AG04450 (cell line): ENCODE measurements around the gene AQP7. TPM values are rescaled to one million over a fixed set of nuclear protein-coding genes. Genes with fewer than 3 reads are reported as not detected.
"Not testable (repeated sequence)": the region's sequence is repeated elsewhere in the genome, so short reads cannot be mapped to it uniquely, and the experiment has no call there.

Experiments used
- CTCF ChIA-PET: fragments of 300-600, 350-600 bp; formaldehyde crosslinking; extraction: SDS; loops from one replicate; lab custom pipeline; 2022; ENCODE audit warnings: antibody characterized with exemption, inconsistent platforms; lab: Charles Lee
- POLR2A ChIA-PET: fragments of 350-600 bp; formaldehyde crosslinking; extraction: SDS; loops from one replicate; lab custom pipeline; 2021; ENCODE audit warnings: antibody characterized with exemption, inconsistent platforms; lab: Yijun Ruan, JAX
- DNase-seq: peaks from one replicate; pipeline ENCODE4 v3.0.0-alpha.2; 2011; ENCODE audit warnings: low read depth, low spot score
- H3K27ac ChIP-seq: one replicate; pipeline ENCODE4 v1.5.1; 2012; ENCODE audit warnings: low read depth, low read length, control low read depth
- H3K27me3 ChIP-seq: one replicate; pipeline ENCODE4 v1.6.0; 2012; ENCODE audit warnings: low read length; ENCODE audit not compliant: control insufficient read depth, insufficient read depth
- H3K4me3 ChIP-seq: 2 replicates; pipeline ENCODE4 v1.5.1; 2011; ENCODE audit warnings: mild to moderate bottlenecking, low read depth, low read length, control low read depth
- H3K9me3 ChIP-seq: 2 replicates; pipeline ENCODE4 v1.5.1; 2012; ENCODE audit warnings: low read length; ENCODE audit not compliant: control insufficient read depth, insufficient read depth
- polyA plus RNA-seq: library from polyadenylated mRNA; depleted of rRNA; stranded (reverse); fragments of >200 nt; gene quantifications from 2 replicates; pipeline ENCODE4 v1.2.3, GENCODE V29; 2011
- TF ChIP-seq, protein P1 (sequence below): IDR thresholded peaks from 2 replicates; pipeline ENCODE4 v1.5.1; 2011; ENCODE audit warnings: low read depth, low read length, control low read depth, inconsistent platforms

The AQP7 gene
- polyA plus RNA-seq, 1 experiment: 0.11 TPM

DNA sequence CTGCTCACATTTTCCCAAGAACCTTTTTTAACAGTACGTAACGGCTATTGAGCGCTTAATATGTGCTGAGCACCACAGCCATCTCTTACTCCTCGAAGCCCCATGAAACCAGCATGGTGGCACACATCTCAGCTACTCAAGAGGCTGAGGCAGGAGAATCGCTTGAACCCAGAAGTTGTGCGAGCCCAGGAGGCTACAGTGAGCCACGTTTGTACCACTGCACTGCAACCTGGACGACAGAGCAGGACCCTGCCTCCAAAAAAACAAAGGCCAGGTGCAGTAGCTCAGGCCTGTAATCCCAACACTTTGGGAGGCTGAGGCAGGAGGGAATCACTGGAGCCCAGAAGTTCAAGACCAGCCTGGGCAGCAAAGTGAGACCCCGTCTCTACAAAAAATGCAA lies 28.2 kb downstream of the AQP7 start:
- CTCF ChIA-PET: interaction anchor here (0.5 to 6.0 kb wide), 43 partner anchors 9 to 347 kb away, joined by 3 to 74 read pairs (median 6); partner anchors contain the start of genes AQP3, NFX1 and NOL6
- POLR2A ChIA-PET: interaction anchor here (1.2 to 1.8 kb wide), 2 partner anchors 54 to 93 kb away, joined by 3 read pairs; no protein-coding TSS in a partner anchor
- Histone ChIP-seq H3K27me3 (no peaks in the 10 kb centered on the region), H3K9me3 (no peaks in the 10 kb centered on the region), H3K27ac (no peak overlapping the region), H3K4me3 (no peak overlapping the region)
- TF ChIP-seq, protein P1, sequence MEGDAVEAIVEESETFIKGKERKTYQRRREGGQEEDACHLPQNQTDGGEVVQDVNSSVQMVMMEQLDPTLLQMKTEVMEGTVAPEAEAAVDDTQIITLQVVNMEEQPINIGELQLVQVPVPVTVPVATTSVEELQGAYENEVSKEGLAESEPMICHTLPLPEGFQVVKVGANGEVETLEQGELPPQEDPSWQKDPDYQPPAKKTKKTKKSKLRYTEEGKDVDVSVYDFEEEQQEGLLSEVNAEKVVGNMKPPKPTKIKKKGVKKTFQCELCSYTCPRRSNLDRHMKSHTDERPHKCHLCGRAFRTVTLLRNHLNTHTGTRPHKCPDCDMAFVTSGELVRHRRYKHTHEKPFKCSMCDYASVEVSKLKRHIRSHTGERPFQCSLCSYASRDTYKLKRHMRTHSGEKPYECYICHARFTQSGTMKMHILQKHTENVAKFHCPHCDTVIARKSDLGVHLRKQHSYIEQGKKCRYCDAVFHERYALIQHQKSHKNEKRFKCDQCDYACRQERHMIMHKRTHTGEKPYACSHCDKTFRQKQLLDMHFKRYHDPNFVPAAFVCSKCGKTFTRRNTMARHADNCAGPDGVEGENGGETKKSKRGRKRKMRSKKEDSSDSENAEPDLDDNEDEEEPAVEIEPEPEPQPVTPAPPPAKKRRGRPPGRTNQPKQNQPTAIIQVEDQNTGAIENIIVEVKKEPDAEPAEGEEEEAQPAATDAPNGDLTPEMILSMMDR: no peak
- no peak for DNase-seq

DNA sequence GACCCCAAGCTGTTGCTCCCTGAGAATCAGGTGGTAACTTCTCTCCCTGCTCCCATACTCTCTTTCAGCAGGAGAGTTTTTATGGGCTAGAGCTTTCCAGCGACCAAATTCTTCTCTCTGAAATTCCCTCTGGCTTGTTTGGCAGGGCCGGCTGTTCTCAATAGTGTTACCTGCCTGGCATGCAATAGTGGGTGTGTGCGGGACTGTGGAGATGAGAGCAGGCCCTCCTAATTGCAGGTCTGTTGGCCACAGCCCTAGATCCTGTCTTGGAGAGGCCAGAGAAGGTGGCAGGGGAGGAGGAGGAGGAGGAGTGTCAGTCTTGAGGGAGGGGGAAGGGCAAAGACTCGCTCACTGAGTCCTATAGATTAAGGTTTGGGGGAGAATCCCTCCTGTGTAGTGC lies 29.5 kb downstream of the AQP7 start:
- no peak overlapping the region for H3K4me3 ChIP-seq
- DNase-seq: no peak
- no peaks in the 10 kb centered on the region for H3K9me3 ChIP-seq
- ChIA-PET POLR2A (no interaction called here), CTCF (interaction anchor here (0.5 to 6.0 kb wide), 8 partner anchors 12 to 349 kb away, joined by 3 to 74 read pairs (median 4); no protein-coding TSS in a partner anchor)
- no peak overlapping the region for H3K27ac ChIP-seq
- TF ChIP-seq, protein P1: no peak
- H3K27me3 ChIP-seq: no peaks in the 10 kb centered on the region

DNA sequence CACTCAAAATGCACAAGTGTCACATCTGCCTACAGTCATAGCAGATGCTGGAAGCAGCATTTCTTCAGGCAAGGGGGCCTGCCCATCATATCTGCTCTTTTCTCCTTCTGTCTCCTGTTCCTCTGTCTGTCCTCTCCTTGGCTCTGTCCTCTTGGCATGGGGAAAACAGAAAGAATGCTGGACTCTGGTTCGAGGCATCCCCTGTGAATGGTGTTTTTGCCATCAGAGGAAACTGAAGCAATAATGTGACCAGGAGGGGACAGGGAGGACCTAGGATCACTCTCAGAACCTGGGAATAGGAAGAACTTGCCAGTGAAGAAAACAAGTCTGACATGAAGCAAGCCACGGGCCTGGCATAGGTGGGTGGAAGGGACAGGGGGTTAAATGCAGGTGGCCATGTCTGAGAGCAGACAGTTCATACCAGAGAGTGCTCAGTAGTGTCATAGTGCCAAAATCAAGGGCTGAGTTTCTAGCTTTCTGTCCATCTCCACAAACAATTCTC lies 35.3 kb downstream of the AQP7 start:
- Histone ChIP-seq H3K4me3 (no peak overlapping the region), H3K27ac (no peak overlapping the region), H3K27me3 (no peaks in the 10 kb centered on the region), H3K9me3 (no peaks in the 10 kb centered on the region)
- TF ChIP-seq, protein P1: no peak
- POLR2A ChIA-PET: no interaction called here
- no peak for DNase-seq
- CTCF ChIA-PET: interaction anchor here (3.0 kb wide), 1 partner anchor 8 kb away, joined by 28 read pairs; no protein-coding TSS in a partner anchor

DNA sequence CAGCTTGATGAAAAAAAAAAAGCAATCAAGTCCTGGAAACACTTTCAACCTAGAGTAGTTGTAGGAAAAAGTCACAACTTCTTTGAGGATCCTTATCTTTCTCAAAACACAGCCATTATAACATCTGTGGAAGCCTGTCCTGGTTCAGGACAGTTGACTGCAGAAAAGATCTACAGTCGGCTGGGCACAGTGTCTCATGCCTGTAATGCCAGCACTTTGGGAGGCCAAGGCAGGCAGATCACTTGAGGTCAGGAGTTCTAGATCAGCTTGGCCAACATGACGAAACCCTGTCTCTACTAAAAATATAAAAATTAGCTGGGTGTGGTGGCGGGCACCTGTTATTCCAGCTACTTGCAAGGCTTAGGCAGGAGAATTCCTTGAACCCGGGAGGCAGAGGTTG lies 37.6 kb downstream of the AQP7 start:
- H3K27ac ChIP-seq, DNase-seq, POLR2A ChIA-PET, H3K27me3 ChIP-seq, H3K4me3 ChIP-seq, H3K9me3 ChIP-seq: not testable (repeated sequence)
- CTCF ChIA-PET: interaction anchor here (3.0 kb wide), 1 partner anchor 10 kb away, joined by 28 read pairs; no protein-coding TSS in a partner anchor

DNA sequence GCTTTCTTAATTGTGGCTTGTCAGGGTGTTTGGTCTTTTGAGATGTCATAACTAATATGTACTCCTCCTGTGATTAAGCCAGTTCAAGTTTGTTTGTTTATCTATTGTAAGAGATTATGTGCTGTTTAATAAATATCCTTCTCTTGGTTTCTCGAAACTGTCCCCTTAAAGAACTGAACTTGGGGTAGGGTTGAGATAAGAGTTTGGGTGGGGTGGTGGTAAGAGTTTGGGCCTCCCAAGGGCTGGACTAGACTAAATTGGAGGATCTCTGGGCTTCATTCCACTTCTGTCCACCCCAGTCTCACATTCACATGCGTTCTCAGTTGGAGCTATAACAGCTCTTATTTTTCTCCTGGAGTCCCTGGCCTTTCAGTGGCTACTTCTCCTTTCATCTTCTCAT lies 38.2 kb downstream of the AQP7 start:
- H3K4me3 ChIP-seq: no peak overlapping the region
- no peak overlapping the region for H3K27ac ChIP-seq
- ChIA-PET CTCF (interaction anchor here (3.0 kb wide), 1 partner anchor 11 kb away, joined by 28 read pairs; no protein-coding TSS in a partner anchor), POLR2A (no interaction called here)
- no peaks in the 10 kb centered on the region for H3K27me3 ChIP-seq
- DNase-seq: no peak
- TF ChIP-seq, protein P1: no peak
- no peaks in the 10 kb centered on the region for H3K9me3 ChIP-seq

DNA sequence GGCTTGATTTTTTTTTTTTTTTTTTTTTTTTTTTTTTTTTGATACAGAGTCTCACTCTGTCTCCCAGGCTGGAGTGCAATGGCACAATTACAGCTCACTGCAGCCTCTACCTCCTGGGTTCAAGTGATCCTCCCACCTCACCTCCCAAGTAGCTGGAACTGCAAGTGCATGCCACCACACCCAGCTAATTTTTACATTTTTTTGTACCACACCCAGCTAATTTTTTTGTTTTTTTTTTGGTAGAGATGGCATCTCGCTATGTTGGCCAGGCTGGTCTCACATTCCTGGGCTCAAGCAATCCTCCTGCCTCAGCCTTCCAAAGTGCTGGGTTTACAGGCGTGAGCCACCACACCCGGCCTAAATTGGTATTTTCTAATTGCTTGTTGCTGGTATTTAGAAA lies 43.7 kb downstream of the AQP7 start:
- CTCF ChIA-PET: interaction anchor here (1.1 to 1.2 kb wide), 2 partner anchors 16 to 17 kb away, joined by 3 to 4 read pairs; no protein-coding TSS in a partner anchor
- H3K27ac ChIP-seq, H3K9me3 ChIP-seq, DNase-seq, H3K27me3 ChIP-seq, POLR2A ChIA-PET, H3K4me3 ChIP-seq: not testable (repeated sequence)
